HG03064 (cell line): ENCODE results near the gene CDKAL1.

Source experiments
- ATAC-seq: cut with Tn5 transposase; IDR thresholded peaks from one replicate; pipeline ENCODE4 v1.9.1; 2021; ENCODE audit warnings: low read depth; ENCODE audit not compliant: unreplicated experiment

Gene CDKAL1

GRCh38 chr6:21111093-21111725 is 577.0 kb downstream of the CDKAL1 start:
- no peak for ATAC-seq

DNA sequence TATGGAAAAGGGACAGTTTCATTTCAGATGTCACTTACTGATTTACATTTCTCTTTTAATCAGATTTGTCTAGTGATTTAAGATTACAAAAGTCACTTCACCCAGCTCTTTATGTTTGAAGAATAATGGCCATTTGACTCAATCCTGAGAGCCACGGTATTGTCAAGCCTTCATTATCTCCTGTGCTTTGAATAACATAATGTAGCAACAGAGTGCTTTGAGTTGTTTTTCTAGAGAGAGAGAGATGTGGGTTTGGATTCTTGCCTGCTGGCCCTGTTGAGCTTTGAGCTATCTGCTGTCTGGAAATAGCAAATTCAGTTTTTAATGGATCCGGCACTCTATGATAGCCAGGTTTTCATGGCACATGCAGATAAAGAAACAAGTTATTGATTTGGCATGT is 580.9 kb downstream of the CDKAL1 start:
- no peak for ATAC-seq

DNA sequence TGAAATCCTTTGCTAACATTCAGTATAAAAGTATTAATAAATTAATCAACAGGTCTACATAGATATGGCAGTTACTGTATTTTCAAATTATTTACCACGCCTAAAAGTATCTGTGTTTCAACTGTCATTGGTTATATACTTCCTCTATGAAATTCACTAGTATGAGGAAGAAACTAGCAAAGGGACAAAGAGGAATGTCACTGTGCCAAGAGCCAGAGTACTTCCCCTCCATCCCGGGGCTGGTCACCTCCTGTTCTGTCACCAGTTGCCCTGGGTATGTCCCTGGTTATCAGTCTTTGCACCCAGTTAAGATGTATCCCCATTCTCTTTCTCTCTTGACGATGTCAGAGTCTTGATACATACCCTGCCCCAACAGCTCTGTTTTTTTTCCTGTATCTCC is 582.5 kb downstream of the CDKAL1 start:
- ATAC-seq, result no peak

- ATAC-seq, result no peak
Observed at GRCh38 chr6:21118216-21118780, 584.0 kb downstream of the CDKAL1 start.

DNA sequence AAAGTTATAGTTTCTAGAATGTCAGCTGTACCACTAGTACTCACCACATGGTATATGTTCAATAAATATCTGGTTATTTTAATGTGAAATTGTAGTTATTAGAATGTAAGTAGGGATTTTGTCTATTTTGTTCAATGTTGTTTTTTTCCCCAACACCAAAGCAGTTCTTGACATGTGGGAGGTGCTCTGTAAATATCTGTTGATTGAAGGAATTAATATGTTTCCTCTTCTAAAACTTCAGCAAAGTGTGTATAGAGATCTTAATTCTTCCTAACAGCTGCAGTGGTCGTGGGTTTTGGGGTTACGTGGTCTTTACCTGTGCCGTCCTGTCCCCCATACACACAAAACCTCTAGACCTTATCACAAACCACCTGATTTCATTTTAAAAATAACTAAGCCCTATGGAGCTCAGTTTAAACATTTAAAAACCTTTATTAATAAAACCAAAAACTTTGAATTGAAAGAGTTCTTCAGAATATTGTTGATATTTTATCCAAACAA is 587.4 kb downstream of the CDKAL1 start:
- no peak for ATAC-seq

DNA sequence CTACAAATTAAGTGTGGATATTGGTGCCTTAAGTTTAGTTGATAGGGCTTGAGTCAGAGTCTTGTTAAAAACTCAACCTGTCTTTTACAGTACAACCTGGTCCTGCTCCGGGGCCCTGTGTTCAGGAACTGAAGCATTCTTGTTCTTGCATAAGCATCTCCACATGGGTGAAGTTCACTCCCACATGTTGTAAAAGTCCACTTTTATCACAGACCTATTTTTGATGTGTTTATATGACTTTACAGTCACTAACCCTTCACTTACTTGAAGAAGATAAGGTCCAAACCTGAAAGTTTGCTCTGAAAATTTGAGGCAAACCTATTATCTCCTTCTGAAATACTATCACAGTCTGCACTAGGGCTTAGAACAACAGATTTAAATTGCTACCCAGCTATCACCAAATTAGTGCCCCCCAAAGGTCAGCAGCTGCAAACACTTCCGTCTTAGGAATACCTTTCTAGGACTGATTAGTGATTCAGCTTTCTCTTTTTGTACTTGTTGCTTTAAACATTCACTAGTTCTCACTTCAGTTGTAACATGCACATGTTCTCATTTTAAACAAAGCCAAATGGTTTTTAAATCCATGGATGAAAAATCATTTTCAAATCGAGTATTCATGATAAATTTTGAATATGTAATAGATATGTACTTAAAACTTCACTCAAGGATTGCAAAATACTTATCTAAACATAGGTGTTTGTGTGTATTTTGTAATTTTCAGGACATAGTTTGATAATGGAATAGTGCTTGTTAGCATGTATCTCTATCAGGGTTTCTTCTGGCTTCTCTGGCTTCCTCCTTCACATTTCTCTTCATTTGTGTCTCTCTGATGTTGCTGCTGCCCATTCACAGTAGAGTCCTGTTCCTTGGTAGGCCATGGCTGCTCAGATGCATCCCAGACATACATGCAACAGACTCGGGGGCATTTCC is 589.5 kb downstream of the CDKAL1 start:
- no peak for ATAC-seq

- no peak for ATAC-seq
Observed at GRCh38 chr6:21128601-21129000, 594.3 kb downstream of the CDKAL1 start.

DNA sequence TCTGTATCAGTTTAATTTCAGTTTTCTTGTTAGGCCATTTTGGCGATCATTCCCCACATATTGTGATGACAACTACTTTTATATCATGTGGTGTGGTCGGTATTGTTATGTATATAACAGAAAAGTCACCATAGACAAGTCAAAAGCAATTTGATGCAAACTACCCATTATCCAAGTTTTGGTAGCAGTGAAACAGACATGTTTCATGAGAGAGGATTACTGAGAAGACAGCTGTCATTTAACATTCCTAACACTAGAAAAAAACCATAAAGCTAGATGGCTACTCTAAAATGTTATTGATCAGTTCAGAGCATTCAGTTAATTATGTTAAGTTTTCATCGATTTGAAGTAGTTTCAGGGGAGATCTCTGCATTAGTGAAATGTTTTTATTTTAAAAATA is 597.1 kb downstream of the CDKAL1 start:
- no peak for ATAC-seq

DNA sequence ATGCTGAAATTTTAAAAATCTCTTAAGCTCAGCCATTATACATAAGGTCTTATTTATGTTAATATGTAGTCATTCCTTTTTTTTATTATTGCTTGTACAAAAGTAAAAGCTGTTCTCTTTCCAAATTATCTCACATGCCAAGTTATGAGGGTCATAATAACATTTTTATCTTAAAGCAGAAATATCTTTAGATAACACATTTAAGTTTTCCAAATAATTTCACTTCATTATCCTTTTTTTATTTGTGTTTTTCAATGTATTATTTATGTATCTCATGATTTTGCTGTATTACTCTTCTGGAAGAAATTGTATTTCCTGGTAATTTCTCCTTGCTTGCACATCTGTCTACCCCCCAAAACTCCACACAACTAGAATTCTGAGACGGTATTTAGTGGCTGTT is 598.2 kb downstream of the CDKAL1 start:
- ATAC-seq, result no peak

GRCh38 chr6:21132856-21133838 is 598.9 kb downstream of the CDKAL1 start:
- no peak for ATAC-seq

DNA sequence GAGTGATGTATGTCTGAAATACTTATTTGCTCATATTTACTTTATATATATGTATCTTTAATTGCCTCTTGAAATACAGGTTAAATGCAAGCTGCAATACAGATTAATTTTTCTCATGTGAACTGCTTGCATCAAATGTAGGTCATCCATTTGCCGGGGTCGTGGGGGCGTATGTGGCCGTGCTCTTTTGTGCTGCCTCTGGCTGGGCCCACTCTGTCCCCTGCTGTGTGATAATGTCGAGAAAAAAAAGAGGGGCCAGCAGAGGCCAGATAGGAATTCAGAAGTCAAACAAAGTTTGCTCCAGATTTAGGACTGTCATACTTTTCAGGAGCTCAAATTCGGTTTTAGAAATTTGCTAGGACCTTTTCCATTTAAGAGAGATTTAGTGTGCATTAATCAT is 599.6 kb downstream of the CDKAL1 start:
- no peak for ATAC-seq

GRCh38 chr6:21134356-21134755 is 600.1 kb downstream of the CDKAL1 start:
- no peak for ATAC-seq

DNA sequence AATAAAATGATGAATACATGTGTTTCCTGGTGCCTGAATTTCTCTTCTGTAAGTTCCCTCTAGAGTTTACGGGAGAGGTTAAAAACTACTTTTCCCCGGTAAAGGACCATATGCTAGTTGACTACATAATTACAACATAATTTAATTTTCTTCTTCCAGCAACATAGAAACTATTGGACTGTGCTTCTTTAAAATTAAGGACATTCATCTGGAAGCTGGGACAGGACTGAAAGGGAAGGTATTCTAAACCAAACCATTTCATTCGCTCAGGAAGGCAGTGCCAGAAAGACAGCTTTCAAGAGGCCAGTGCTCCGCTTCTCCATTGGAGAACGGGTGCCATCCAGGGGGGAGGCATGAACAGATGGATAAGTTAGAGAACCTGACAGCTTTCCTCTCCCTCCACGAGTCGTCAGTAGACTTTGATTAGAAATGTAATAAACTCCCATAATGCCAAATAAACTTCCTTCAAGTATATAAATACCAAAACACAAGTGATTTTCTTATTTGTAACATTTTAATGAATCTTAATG is 601.3 kb downstream of the CDKAL1 start:
- ATAC-seq, result no peak

DNA sequence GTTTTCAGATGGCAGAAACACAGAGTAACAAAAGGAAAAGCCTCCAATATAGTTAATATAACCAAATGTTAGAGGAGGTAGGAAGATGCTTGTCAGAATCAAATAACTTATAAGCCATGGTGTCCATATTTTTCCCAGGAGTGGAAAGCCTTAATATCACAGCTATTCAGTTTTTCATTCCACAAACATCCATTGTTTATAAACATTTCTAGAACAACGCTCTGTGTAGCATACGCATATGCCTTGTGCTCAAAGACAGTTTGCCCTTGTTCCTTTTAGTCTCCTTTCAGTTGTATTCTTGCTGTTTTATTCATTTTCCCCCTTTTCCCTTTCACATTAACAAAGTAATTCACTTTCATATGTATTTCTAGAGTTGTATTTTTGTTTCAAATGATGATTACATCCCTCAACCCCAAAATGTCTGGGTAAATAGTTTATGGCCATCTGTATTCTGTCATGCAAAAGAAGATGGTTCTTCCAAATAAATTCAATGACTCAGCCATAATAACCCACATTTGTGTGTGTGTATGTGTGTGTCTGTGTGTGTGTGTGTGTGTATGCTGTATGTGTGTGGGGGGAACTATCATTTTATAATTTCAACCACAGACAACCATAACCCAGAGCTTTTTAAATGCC is 603.6 kb downstream of the CDKAL1 start:
- no peak for ATAC-seq

GRCh38 chr6:21138336-21139069 is 604.2 kb downstream of the CDKAL1 start:
- ATAC-seq, result no peak

GRCh38 chr6:21140966-21141365 is 606.7 kb downstream of the CDKAL1 start:
- ATAC-seq, result no peak

- ATAC-seq, result no peak
Observed at GRCh38 chr6:21141616-21142303, 607.5 kb downstream of the CDKAL1 start.

- no peak for ATAC-seq
Observed at GRCh38 chr6:21142741-21143140, 608.5 kb downstream of the CDKAL1 start.
